GM18907 (cell line): ENCODE measurements around the gene NID1.
"Not testable (repeated sequence)": the region's sequence is repeated elsewhere in the genome, so short reads cannot be mapped to it uniquely, and the experiment has no call there.

ENCODE experiments used
- ATAC-seq: cut with Tn5 transposase; IDR thresholded peaks from one replicate; pipeline ENCODE4 v1.9.1; 2021; ENCODE audit warnings: mild to moderate bottlenecking, moderate library complexity; ENCODE audit not compliant: unreplicated experiment

The NID1 gene

GRCh38 chr1:236029428-236029940 is 35.4 kb downstream of the NID1 start:
- no peak for ATAC-seq

- no peak for ATAC-seq
Measured at GRCh38 chr1:236027104-236027503, 37.8 kb downstream of the NID1 start.

GRCh38 chr1:236025836-236026235 is 39.1 kb downstream of the NID1 start:
- no peak for ATAC-seq

- ATAC-seq, result no peak
Measured at GRCh38 chr1:236024641-236025040, 40.2 kb downstream of the NID1 start.

- no peak for ATAC-seq
Measured at GRCh38 chr1:236023926-236024565, 40.8 kb downstream of the NID1 start.

GRCh38 chr1:236021424-236022135 is 43.3 kb downstream of the NID1 start:
- no peak for ATAC-seq

GRCh38 chr1:236020359-236021219 is 44.3 kb downstream of the NID1 start:
- ATAC-seq, result no peak

GRCh38 chr1:236018885-236019453 is 45.9 kb downstream of the NID1 start:
- no peak for ATAC-seq

- no peak for ATAC-seq
Measured at GRCh38 chr1:236016782-236017400, 48.0 kb downstream of the NID1 start.

- ATAC-seq, result no peak
Measured at GRCh38 chr1:236016083-236016482, 48.8 kb downstream of the NID1 start.

GRCh38 chr1:236015539-236015938 is 49.4 kb downstream of the NID1 start:
- no peak for ATAC-seq

- ATAC-seq, result no peak
Measured at GRCh38 chr1:236013330-236013729, 51.6 kb downstream of the NID1 start.

GRCh38 chr1:236011641-236012040 is 53.2 kb downstream of the NID1 start:
- no peak for ATAC-seq

GRCh38 chr1:236010443-236010842 is 54.4 kb downstream of the NID1 start:
- ATAC-seq, result no peak

- ATAC-seq, result no peak
Measured at GRCh38 chr1:236009857-236010256, 55.0 kb downstream of the NID1 start.

GRCh38 chr1:236009191-236009590 is 55.7 kb downstream of the NID1 start:
- ATAC-seq, result no peak

- no peak for ATAC-seq
Measured at GRCh38 chr1:236007781-236008180, 57.1 kb downstream of the NID1 start.

- ATAC-seq, result not testable (repeated sequence)
Measured at GRCh38 chr1:236003058-236003457, 61.8 kb downstream of the NID1 start.

- ATAC-seq, result no peak
Measured at GRCh38 chr1:236002572-236002971, 62.3 kb downstream of the NID1 start.

- no peak for ATAC-seq
Measured at GRCh38 chr1:236002025-236002390, 62.9 kb downstream of the NID1 start.

GRCh38 chr1:236000781-236001180 is 64.1 kb downstream of the NID1 start:
- no peak for ATAC-seq
